HepG2 (cell line): ENCODE data around the gene INTS15. TPM values are rescaled to one million over a fixed set of nuclear protein-coding genes. Genes with fewer than 3 reads are reported as not detected.

Source experiments
- FOXO1 ChIP-seq: sonication (generic); formaldehyde crosslinking; IDR thresholded peaks from 2 replicates; pipeline ENCODE4 v1.4.0; 2020; ENCODE audit warnings: missing genetic modification reagents
- GABPB1 ChIP-seq: IDR thresholded peaks from 2 replicates; pipeline ENCODE4 v1.6.1; 2016; ENCODE audit warnings: mild to moderate bottlenecking, missing genetic modification reagents, moderate library complexity, missing compliant biosample characterization
- HNRNPL ChIP-seq: fragments of 200-400 bp; formaldehyde crosslinking; IDR thresholded peaks from 2 replicates; pipeline ENCODE4 v1.6.1; 2017; ENCODE audit warnings: mild to moderate bottlenecking, low read depth, low read length
- NFIB ChIP-seq: sonication (generic); formaldehyde crosslinking; IDR thresholded peaks from 2 replicates; pipeline ENCODE4 v1.9.0; 2021; ENCODE audit warnings: missing genetic modification reagents, mild to moderate bottlenecking, borderline replicate concordance
- PAWR ChIP-seq: sonication (generic); formaldehyde crosslinking; IDR thresholded peaks from 2 replicates; pipeline ENCODE4 v1.4.0; 2020; ENCODE audit warnings: missing genetic modification reagents, mild to moderate bottlenecking, borderline replicate concordance
- POLR2A ChIP-seq, 2 experiments: IDR thresholded peaks; 2 replicates each; pipeline ENCODE4 v1.6.1; 2011; ENCODE audit warnings: low read depth in 2 of 2, low read length in 2 of 2, mild to moderate bottlenecking in 1 of 2, moderate library complexity in 1 of 2; ENCODE audit not compliant: insufficient read depth in 1 of 2
- PRMT3 ChIP-seq: sonication (generic); formaldehyde crosslinking; IDR thresholded peaks from 2 replicates; pipeline ENCODE4 v1.8.1; 2022; ENCODE audit warnings: low read depth, mild to moderate bottlenecking, moderate library complexity, missing genetic modification reagents, borderline replicate concordance
- RBFOX2 ChIP-seq: fragments of 200-400 bp; formaldehyde crosslinking; IDR thresholded peaks from 2 replicates; pipeline ENCODE4 v1.6.1; 2017; ENCODE audit warnings: low read depth, mild to moderate bottlenecking, low read length
- SSRP1 ChIP-seq: IDR thresholded peaks from 2 replicates; pipeline ENCODE4 v1.6.1; 2016; ENCODE audit warnings: control low read depth
- YY1 ChIP-seq: IDR thresholded peaks from 2 replicates; pipeline ENCODE4 v1.6.1; 2011; ENCODE audit warnings: low read length, low read depth, moderate library complexity, mild to moderate bottlenecking; ENCODE audit not compliant: insufficient read depth, insufficient replicate concordance
- ZBTB3 ChIP-seq: sonication (generic); formaldehyde crosslinking; IDR thresholded peaks from 2 replicates; pipeline ENCODE4 v1.4.0; 2020; ENCODE audit warnings: low read depth, mild to moderate bottlenecking, moderate library complexity, missing genetic modification reagents, borderline replicate concordance
- ZFY ChIP-seq: sonication (generic); formaldehyde crosslinking; IDR thresholded peaks from 2 replicates; pipeline ENCODE4 v1.4.0; 2020; ENCODE audit warnings: missing genetic modification reagents
- ZNF232 ChIP-seq: sonication (generic); formaldehyde crosslinking; IDR thresholded peaks from 2 replicates; pipeline ENCODE4 v1.4.0; 2020; ENCODE audit warnings: missing genetic modification reagents, borderline replicate concordance
- ZNF510 ChIP-seq: sonication (generic); formaldehyde crosslinking; IDR thresholded peaks from 2 replicates; pipeline ENCODE4 v1.4.0; 2020; ENCODE audit warnings: low read depth, mild to moderate bottlenecking, missing genetic modification reagents
- ZNF549 ChIP-seq: sonication (generic); formaldehyde crosslinking; IDR thresholded peaks from 2 replicates; pipeline ENCODE4 v1.5.0; 2020; ENCODE audit warnings: missing genetic modification reagents
- ZNF614 ChIP-seq: IDR thresholded peaks from 2 replicates; pipeline ENCODE4 v1.6.1; 2018; ENCODE audit warnings: missing biosample characterization, missing genetic modification reagents, inconsistent platforms, borderline replicate concordance
- ZNF768 ChIP-seq: sonication (generic); formaldehyde crosslinking; IDR thresholded peaks from 2 replicates; pipeline ENCODE4 v1.4.0; 2020; ENCODE audit warnings: missing genetic modification reagents
- ZSCAN9 ChIP-seq: IDR thresholded peaks from 2 replicates; pipeline ENCODE4 v1.6.1; 2016; ENCODE audit warnings: borderline replicate concordance
- polyA plus RNA-seq, 8 experiments: library from polyadenylated mRNA; depleted of rRNA in 3 of 8; stranded (reverse) in 7 of 8; unstranded in 1 of 8; fragments of >200 nt; fragmentation: Illumina TruSeq in 4 of 8; extraction: Trizol in 4 of 8; gene quantifications; 2 replicates each; pipeline versions ENCODE4 v1.2.1 to v1.2.3, GENCODE V29; 2011 to 2016; ENCODE audit warnings: low read depth in 4 of 8, missing spikeins in 1 of 8, mixed read lengths in 1 of 8; ENCODE audit not compliant: insufficient read depth in 1 of 8
- total RNA-seq, 5 experiments: library from RNA; depleted of rRNA; stranded (reverse); fragments of >200 nt; fragmentation: Illumina TruSeq; extraction: Trizol; gene quantifications; 2 replicates each; pipeline ENCODE4 v1.2.3, GENCODE V29; 2016; ENCODE audit warnings: low read depth in 1 of 5
- TF ChIP-seq, protein P1 (sequence below): sonication (generic); formaldehyde crosslinking; IDR thresholded peaks from 2 replicates; pipeline ENCODE4 v1.9.0; 2021; ENCODE audit warnings: mild to moderate bottlenecking, missing genetic modification reagents
- TF ChIP-seq, protein P2 (sequence below): sonication (generic); formaldehyde crosslinking; IDR thresholded peaks from 2 replicates; pipeline ENCODE4 v1.5.0; 2020; ENCODE audit warnings: missing genetic modification reagents, mild to moderate bottlenecking, borderline replicate concordance
- TF ChIP-seq, protein P3 (sequence below): sonication (generic); formaldehyde crosslinking; IDR thresholded peaks from 2 replicates; pipeline ENCODE4 v1.4.0; 2020; ENCODE audit warnings: low read depth, mild to moderate bottlenecking, missing genetic modification reagents

INTS15 gene
- total and polyA plus RNA-seq, 2 of the 13 experiments (the other 11 are each of a cell fraction or from before 2014, with no cell fraction given) = 16.3 to 25.7 TPM

DNA sequence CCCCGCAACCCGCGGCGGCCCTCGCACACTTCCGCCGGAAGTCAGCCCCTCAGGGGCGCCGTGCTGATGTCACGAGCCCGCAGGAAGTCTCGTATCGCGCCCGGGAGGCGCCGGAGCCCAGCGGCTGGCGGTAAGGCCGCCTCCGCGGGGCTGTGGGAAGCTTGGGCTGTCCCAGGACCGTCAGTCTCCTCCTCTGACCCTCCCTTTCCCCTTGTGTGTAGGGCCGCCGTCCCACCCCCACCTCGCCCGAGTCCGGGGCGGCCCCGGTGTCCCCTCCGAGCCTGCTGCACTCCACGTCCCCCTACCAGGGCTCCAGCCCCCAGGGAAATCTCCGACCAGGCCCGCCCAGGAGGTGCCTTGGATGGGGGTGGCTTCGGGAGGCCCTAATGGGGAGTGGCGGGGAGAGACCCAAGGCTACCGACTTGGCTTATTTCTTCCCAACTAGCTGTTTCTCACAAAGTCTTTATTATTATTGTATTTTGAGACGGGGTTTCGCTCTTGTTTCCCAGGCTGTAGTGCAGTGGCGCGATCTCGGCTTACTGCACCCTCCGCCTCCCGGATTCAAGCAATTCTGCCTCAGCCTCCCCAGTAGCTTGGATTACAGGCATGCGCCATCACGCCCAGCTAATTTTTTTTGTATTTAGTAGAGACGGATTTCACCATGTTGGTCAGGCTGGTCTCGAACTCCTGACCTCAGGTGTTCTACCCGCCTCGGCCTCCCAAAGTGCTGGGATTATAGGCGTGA is 12.3 kb upstream of the INTS15 start, which contains the start of gene ZDHHC4 (continued):
- TF ChIP-seq, protein P1, sequence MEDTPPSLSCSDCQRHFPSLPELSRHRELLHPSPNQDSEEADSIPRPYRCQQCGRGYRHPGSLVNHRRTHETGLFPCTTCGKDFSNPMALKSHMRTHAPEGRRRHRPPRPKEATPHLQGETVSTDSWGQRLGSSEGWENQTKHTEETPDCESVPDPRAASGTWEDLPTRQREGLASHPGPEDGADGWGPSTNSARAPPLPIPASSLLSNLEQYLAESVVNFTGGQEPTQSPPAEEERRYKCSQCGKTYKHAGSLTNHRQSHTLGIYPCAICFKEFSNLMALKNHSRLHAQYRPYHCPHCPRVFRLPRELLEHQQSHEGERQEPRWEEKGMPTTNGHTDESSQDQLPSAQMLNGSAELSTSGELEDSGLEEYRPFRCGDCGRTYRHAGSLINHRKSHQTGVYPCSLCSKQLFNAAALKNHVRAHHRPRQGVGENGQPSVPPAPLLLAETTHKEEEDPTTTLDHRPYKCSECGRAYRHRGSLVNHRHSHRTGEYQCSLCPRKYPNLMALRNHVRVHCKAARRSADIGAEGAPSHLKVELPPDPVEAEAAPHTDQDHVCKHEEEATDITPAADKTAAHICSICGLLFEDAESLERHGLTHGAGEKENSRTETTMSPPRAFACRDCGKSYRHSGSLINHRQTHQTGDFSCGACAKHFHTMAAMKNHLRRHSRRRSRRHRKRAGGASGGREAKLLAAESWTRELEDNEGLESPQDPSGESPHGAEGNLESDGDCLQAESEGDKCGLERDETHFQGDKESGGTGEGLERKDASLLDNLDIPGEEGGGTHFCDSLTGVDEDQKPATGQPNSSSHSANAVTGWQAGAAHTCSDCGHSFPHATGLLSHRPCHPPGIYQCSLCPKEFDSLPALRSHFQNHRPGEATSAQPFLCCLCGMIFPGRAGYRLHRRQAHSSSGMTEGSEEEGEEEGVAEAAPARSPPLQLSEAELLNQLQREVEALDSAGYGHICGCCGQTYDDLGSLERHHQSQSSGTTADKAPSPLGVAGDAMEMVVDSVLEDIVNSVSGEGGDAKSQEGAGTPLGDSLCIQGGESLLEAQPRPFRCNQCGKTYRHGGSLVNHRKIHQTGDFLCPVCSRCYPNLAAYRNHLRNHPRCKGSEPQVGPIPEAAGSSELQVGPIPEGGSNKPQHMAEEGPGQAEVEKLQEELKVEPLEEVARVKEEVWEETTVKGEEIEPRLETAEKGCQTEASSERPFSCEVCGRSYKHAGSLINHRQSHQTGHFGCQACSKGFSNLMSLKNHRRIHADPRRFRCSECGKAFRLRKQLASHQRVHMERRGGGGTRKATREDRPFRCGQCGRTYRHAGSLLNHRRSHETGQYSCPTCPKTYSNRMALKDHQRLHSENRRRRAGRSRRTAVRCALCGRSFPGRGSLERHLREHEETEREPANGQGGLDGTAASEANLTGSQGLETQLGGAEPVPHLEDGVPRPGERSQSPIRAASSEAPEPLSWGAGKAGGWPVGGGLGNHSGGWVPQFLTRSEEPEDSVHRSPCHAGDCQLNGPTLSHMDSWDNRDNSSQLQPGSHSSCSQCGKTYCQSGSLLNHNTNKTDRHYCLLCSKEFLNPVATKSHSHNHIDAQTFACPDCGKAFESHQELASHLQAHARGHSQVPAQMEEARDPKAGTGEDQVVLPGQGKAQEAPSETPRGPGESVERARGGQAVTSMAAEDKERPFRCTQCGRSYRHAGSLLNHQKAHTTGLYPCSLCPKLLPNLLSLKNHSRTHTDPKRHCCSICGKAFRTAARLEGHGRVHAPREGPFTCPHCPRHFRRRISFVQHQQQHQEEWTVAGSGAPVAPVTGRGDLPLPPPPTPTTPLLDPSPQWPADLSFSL (CRISPR knock-in tag) = no peak
- TF ChIP-seq ZBTB3 (no peak), ZFY (CRISPR knock-in tag) (peak; percentile 90), ZNF232 (CRISPR knock-in tag) (0 out of 2 replicates have a peak, but pooled peaks have one; percentile 79), ZNF768 (CRISPR knock-in tag) (no peak), SSRP1 (CRISPR knock-in tag) (no peak), RBFOX2 (peak; percentile 99), ZNF510 (no peak), ZSCAN9 (CRISPR knock-in tag) (peak; percentile 84), PAWR (CRISPR knock-in tag) (no peak), FOXO1 (CRISPR knock-in tag) (peak; percentile 85), YY1 (peak; percentile 57), GABPB1 (CRISPR knock-in tag) (peak; percentile 97), POLR2A (IDR thresholded peaks at IDR 0.05; ENCODE audit: insufficient read depth in 1 of 2, low read depth in 2 of 2, low read length in 2 of 2) (peak; percentile 92 to 95), HNRNPL (no peak), NFIB (no peak), PRMT3 (CRISPR knock-in tag) (no peak), ZNF549 (CRISPR knock-in tag) (no peak), ZNF614 (peak; percentile 52; the same call in 1 of the 2 replicates)
- TF ChIP-seq, protein P2, sequence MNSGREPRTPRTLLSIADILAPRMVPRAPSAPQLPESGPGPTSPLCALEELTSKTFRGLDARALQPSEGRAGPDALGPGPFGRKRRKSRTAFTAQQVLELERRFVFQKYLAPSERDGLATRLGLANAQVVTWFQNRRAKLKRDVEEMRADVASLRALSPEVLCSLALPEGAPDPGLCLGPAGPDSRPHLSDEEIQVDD = no peak; the same call in 1 of the 2 replicates
- TF ChIP-seq, protein P3, sequence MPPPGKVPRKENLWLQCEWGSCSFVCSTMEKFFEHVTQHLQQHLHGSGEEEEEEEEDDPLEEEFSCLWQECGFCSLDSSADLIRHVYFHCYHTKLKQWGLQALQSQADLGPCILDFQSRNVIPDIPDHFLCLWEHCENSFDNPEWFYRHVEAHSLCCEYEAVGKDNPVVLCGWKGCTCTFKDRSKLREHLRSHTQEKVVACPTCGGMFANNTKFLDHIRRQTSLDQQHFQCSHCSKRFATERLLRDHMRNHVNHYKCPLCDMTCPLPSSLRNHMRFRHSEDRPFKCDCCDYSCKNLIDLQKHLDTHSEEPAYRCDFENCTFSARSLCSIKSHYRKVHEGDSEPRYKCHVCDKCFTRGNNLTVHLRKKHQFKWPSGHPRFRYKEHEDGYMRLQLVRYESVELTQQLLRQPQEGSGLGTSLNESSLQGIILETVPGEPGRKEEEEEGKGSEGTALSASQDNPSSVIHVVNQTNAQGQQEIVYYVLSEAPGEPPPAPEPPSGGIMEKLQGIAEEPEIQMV = no peak
